HepG2 (cell line): Measurements from ENCODE around the gene VPS13D. TPM values are rescaled to one million over a fixed set of nuclear protein-coding genes. Genes with fewer than 3 reads are reported as not detected.

Experiments used
- ATAC-seq: fragments of 200-7000 bp; cut with Tn5 transposase; 3 replicates; pipeline ENCODE4 v1.9.1; 2020; ENCODE audit warnings: mild to moderate bottlenecking, moderate library complexity
- BruUV-seq: library from RNA; stranded (reverse); fragments of 400-500 nt; replicated peaks from 2 replicates; lab custom pipeline; 2021; lab: Mats Ljungman, UMichigan
- CTCF ChIA-PET: fragments of 300-600 bp; formaldehyde crosslinking; extraction: SDS; loops from one replicate; lab custom pipeline; 2021; ENCODE audit warnings: low total read pairs, inconsistent platforms, low intra/inter-chr PET ratio; lab: Yijun Ruan, JAX
- POLR2A ChIA-PET: fragments of 350-600 bp; sonication (Branson Sonifier 250); formaldehyde crosslinking; loops from one replicate; lab custom pipeline; 2020; ENCODE audit warnings: antibody characterized with exemption, inconsistent platforms; lab: Yijun Ruan, JAX
- DNase-seq: peaks from one replicate; pipeline ENCODE4 v3.0.0-alpha.2; 2015; ENCODE audit warnings: low spot score
- FAIRE-seq: peaks from 3 replicates; lab custom pipeline; 2011; peaks lifted over from hg19 to GRCh38; lab: Jason Lieb, UNC
- H2AFZ ChIP-seq: one replicate; pipeline ENCODE4 v1.6.1; 2011; ENCODE audit warnings: low read length, inconsistent platforms
- H3K27ac ChIP-seq: fragments of 300-600 bp; 3 replicates; pipeline ENCODE4 v1.8.0; 2011; ENCODE audit warnings: mixed run types, mild to moderate bottlenecking, mixed read lengths, low read length, inconsistent platforms; ENCODE audit not compliant: insufficient read depth; ENCODE audit errors: extremely low read length
- H3K27me3 ChIP-seq, 2 experiments: fragments of 200-600 bp in 1 of 2; 2 replicates in 1 of 2; 3 replicates in 1 of 2; pipeline versions ENCODE4 v1.6.0 to v1.8.0; 2011; ENCODE audit warnings: low read length in 2 of 2, mild to moderate bottlenecking in 2 of 2, moderate library complexity in 2 of 2, inconsistent platforms in 1 of 2; ENCODE audit not compliant: insufficient read depth in 2 of 2, control insufficient read depth in 1 of 2
- H3K36me3 ChIP-seq, 2 experiments: fragments of 200-600 bp in 1 of 2; replicated peaks in 1 of 2; 2 replicates in 1 of 2; 3 replicates in 1 of 2; pipeline versions ENCODE4 v1.5.1 to v1.8.0; 2011; ENCODE audit warnings: low read length in 2 of 2, inconsistent platforms in 1 of 2; ENCODE audit not compliant: insufficient read depth in 2 of 2, control insufficient read depth in 1 of 2
- H3K4me1 ChIP-seq: 2 replicates; pipeline ENCODE4 v1.5.1; 2012; ENCODE audit warnings: low read length, inconsistent platforms; ENCODE audit not compliant: insufficient read depth
- H3K4me2 ChIP-seq: 2 replicates; pipeline ENCODE4 v1.6.0; 2011; ENCODE audit warnings: low read depth, low read length, inconsistent platforms
- H3K4me3 ChIP-seq, 3 experiments: fragments of 200-600 bp in 1 of 3; sonication (generic), shearing (Covaris generic) in 1 of 3; replicated peaks in 1 of 3; 2 replicates each; pipeline ENCODE4 v1.5.1; 2011 to 2016; ENCODE audit warnings: low read length in 3 of 3, inconsistent platforms in 2 of 3, low read depth in 2 of 3, mild to moderate bottlenecking in 2 of 3, control low read depth in 1 of 3, mixed read lengths in 1 of 3; ENCODE audit not compliant: insufficient read depth in 1 of 3
- H3K79me2 ChIP-seq: one replicate; pipeline ENCODE4 v1.6.1; 2011; ENCODE audit warnings: low read length, inconsistent platforms; ENCODE audit not compliant: insufficient read depth
- H3K9ac ChIP-seq: 2 replicates; pipeline ENCODE4 v1.6.0; 2011; ENCODE audit warnings: mild to moderate bottlenecking, low read depth, low read length, inconsistent platforms; ENCODE audit not compliant: insufficient read depth
- H3K9me3 ChIP-seq: 2 replicates; pipeline ENCODE4 v1.5.1; 2012; ENCODE audit warnings: mild to moderate bottlenecking, low read length
- H4K20me1 ChIP-seq: 2 replicates; pipeline ENCODE4 v1.6.0; 2011; ENCODE audit warnings: inconsistent platforms, mild to moderate bottlenecking, low read length, moderate library complexity; ENCODE audit not compliant: insufficient read depth
- AHDC1 ChIP-seq: sonication (generic); formaldehyde crosslinking; IDR thresholded peaks from 2 replicates; pipeline ENCODE4 v1.5.1; 2020; ENCODE audit warnings: mild to moderate bottlenecking, missing genetic modification reagents, borderline replicate concordance
- E2F1 ChIP-seq: sonication (generic); formaldehyde crosslinking; IDR thresholded peaks from 2 replicates; pipeline ENCODE4 v1.5.0; 2020; ENCODE audit warnings: missing genetic modification reagents
- ETS1 ChIP-seq: sonication (generic); formaldehyde crosslinking; IDR thresholded peaks from 2 replicates; pipeline ENCODE4 v1.4.0; 2020; ENCODE audit warnings: missing genetic modification reagents
- HNRNPH1 ChIP-seq: fragments of 200-400 bp; formaldehyde crosslinking; optimal IDR thresholded peaks from 2 replicates; pipeline ENCODE3; 2017; ENCODE audit warnings: mild to moderate bottlenecking, low read depth, low read length
- MATR3 ChIP-seq: sonication (generic); formaldehyde crosslinking; IDR thresholded peaks from 2 replicates; pipeline ENCODE4 v1.4.0; 2020; ENCODE audit warnings: missing genetic modification reagents
- MBD4 ChIP-seq: IDR thresholded peaks from 2 replicates; pipeline ENCODE4 v1.6.1; 2012; ENCODE audit warnings: low read length, inconsistent platforms, borderline replicate concordance
- PLSCR1 ChIP-seq: sonication (generic); formaldehyde crosslinking; IDR thresholded peaks from 2 replicates; pipeline ENCODE4 v1.5.0; 2020; ENCODE audit warnings: missing genetic modification reagents, mild to moderate bottlenecking, borderline replicate concordance
- TARDBP ChIP-seq: sonication (generic); formaldehyde crosslinking; IDR thresholded peaks from 2 replicates; pipeline ENCODE4 v1.8.0; 2022; ENCODE audit warnings: mild to moderate bottlenecking, missing genetic modification reagents
- TOPORS ChIP-seq: sonication (generic); formaldehyde crosslinking; IDR thresholded peaks from 2 replicates; pipeline ENCODE4 v1.8.0; 2023; ENCODE audit warnings: mild to moderate bottlenecking, missing genetic modification reagents
- ZBTB46 ChIP-seq: sonication (generic); formaldehyde crosslinking; IDR thresholded peaks from 2 replicates; pipeline ENCODE4 v1.4.0; 2020; ENCODE audit warnings: mild to moderate bottlenecking, missing genetic modification reagents, borderline replicate concordance
- ZMYM3 ChIP-seq: sonication (generic); formaldehyde crosslinking; IDR thresholded peaks from 2 replicates; pipeline ENCODE4 v1.5.1; 2020; ENCODE audit warnings: mild to moderate bottlenecking, missing genetic modification reagents
- ZNF274 ChIP-seq: sonication (generic); formaldehyde crosslinking; IDR thresholded peaks from 2 replicates; pipeline ENCODE4 v1.5.1; 2020; ENCODE audit warnings: mild to moderate bottlenecking, missing genetic modification reagents
- ZNF317 ChIP-seq: sonication (generic); formaldehyde crosslinking; IDR thresholded peaks from 2 replicates; pipeline ENCODE4 v1.5.0; 2020; ENCODE audit warnings: mild to moderate bottlenecking, missing genetic modification reagents
- WGBS: methylation state at CpG from one replicate; pipeline ENCODE4 v1.1.6; 2017; ENCODE audit warnings: low lambda C conversion rate; 5-methylcytosine and 5-hydroxymethylcytosine counted together
- in situ Hi-C: cut with HindIII; loops from 2 replicates; pipeline ENCODE4 v1.10.0; 2017; ENCODE audit warnings: low pct_unique_long_range_greater_than_20kb; ENCODE audit not compliant: extremely low pct_ligation_motif_present
- intact Hi-C: fragments of 100-400 bp; cut with micrococcal nuclease; formaldehyde crosslinking; loops from one replicate; pipeline ENCODE4 v1.10.0; 2022; ENCODE audit not compliant: unreplicated experiment
- polyA plus RNA-seq, 8 experiments: library from polyadenylated mRNA; depleted of rRNA in 3 of 8; stranded (reverse) in 7 of 8; unstranded in 1 of 8; fragments of >200 nt; fragmentation: Illumina TruSeq in 4 of 8; extraction: Trizol in 4 of 8; gene quantifications; 2 replicates each; pipeline versions ENCODE4 v1.2.1 to v1.2.3, GENCODE V29; 2011 to 2016; ENCODE audit warnings: low read depth in 4 of 8, missing spikeins in 1 of 8, mixed read lengths in 1 of 8; ENCODE audit not compliant: insufficient read depth in 1 of 8
- total RNA-seq, 5 experiments: library from RNA; depleted of rRNA; stranded (reverse); fragments of >200 nt; fragmentation: Illumina TruSeq; extraction: Trizol; gene quantifications; 2 replicates each; pipeline ENCODE4 v1.2.3, GENCODE V29; 2016; ENCODE audit warnings: low read depth in 1 of 5

The VPS13D gene
- total and polyA plus RNA-seq, 2 of the 13 experiments (the other 11 are each of a cell fraction or from before 2014, with no cell fraction given): 8.6 to 13.9 TPM

GRCh38 chr1:12370333-12370975 is 140.6 kb downstream of the VPS13D start (continued):
- TF ChIP-seq HNRNPH1 (no peak), ZNF274 (no peak), ZMYM3 (CRISPR knock-in tag) (no peak), AHDC1 (no peak), MBD4 (no peak), TARDBP (no peak), ZNF317 (CRISPR knock-in tag) (no peak)

- ChIA-PET POLR2A (no interaction called here), CTCF (no interaction called here)
- no peak for DNase-seq
- Histone ChIP-seq H3K79me2 (no peaks in the 10 kb centered on the region), H4K20me1 (no peaks in the 10 kb centered on the region), H3K27me3 (no peaks in the 10 kb centered on the region), H3K9ac (no peak overlapping the region), H3K27ac (no peak overlapping the region), H3K4me1 (peaks cover 25% of the 10 kb centered on the region), H3K9me3 (no peaks in the 10 kb centered on the region), H2AFZ (no peak overlapping the region), H3K4me2 (no peak overlapping the region), H3K4me3 (no peak overlapping the region), H3K36me3 (peaks cover 0 to 2% of the 10 kb centered on the region in 2 experiments; a peak in 2 of 5 replicates)
- ATAC-seq: no peak
- no TSS peak for BruUV-seq
- FAIRE-seq: no peak
- intact Hi-C loops: no loop called here
- in situ Hi-C loops: no loop called here
- 94% methylated on average over 5 of the region's 5 CpGs for WGBS
- TF ChIP-seq MATR3 (CRISPR knock-in tag) (no peak), TOPORS (CRISPR knock-in tag) (no peak), ETS1 (CRISPR knock-in tag) (no peak), ZBTB46 (no peak), E2F1 (CRISPR knock-in tag) (no peak), PLSCR1 (CRISPR knock-in tag) (no peak)
These were observed 141.2 kb downstream of the VPS13D start for GRCh38 chr1:12371053-12371452.
